Keratinocyte (primary cell): ENCODE data around the gene HOXB2. TPM values are rescaled to one million over a fixed set of nuclear protein-coding genes. Genes with fewer than 3 reads are reported as not detected.
A peak's percentile ranks its signal among the peaks of the same experiment; 100 is the strongest.

ENCODE experiments used
- DNase-seq: peaks from one replicate; pipeline ENCODE4 v3.0.0-alpha.2; 2011; ENCODE audit warnings: low read depth, missing footprints, low spot score
- FAIRE-seq: peaks from 2 replicates; lab custom pipeline; 2011; peaks lifted over from hg19 to GRCh38; lab: Jason Lieb, UNC
- H2AFZ ChIP-seq: 2 replicates; pipeline ENCODE4 v1.6.0; 2012; ENCODE audit warnings: low read length, control low read depth, inconsistent platforms; ENCODE audit not compliant: control insufficient read depth
- H3K27ac ChIP-seq: 2 replicates; pipeline ENCODE4 v1.5.1; 2011; ENCODE audit warnings: low read length; ENCODE audit not compliant: control insufficient read depth, insufficient read depth
- H3K27me3 ChIP-seq: 3 replicates; pipeline ENCODE4 v1.6.0; 2011; ENCODE audit warnings: low read length; ENCODE audit not compliant: control insufficient read depth, insufficient read depth; ENCODE audit errors: extremely low read depth
- H3K36me3 ChIP-seq, 2 experiments: 2 replicates in 1 of 2; 3 replicates in 1 of 2; pipeline ENCODE4 v1.5.1; 2011; ENCODE audit warnings: low read length in 2 of 2, mild to moderate bottlenecking in 1 of 2; ENCODE audit not compliant: control insufficient read depth in 2 of 2, insufficient read depth in 2 of 2; ENCODE audit errors: extremely low read depth in 1 of 2
- H3K4me1 ChIP-seq: 3 replicates; pipeline ENCODE4 v1.5.1; 2011; ENCODE audit warnings: low read length; ENCODE audit not compliant: control insufficient read depth, insufficient read depth; ENCODE audit errors: extremely low read depth
- H3K4me2 ChIP-seq: 3 replicates; pipeline ENCODE4 v1.6.0; 2011; ENCODE audit warnings: low read depth, low read length; ENCODE audit not compliant: control insufficient read depth, insufficient read depth; ENCODE audit errors: extremely low read depth
- H3K4me3 ChIP-seq, 3 experiments: fragments of 200-600 bp in 1 of 3; sonication (generic) in 1 of 3; 2 replicates in 2 of 3; 3 replicates in 1 of 3; pipeline ENCODE4 v1.5.1; 2011 to 2016; ENCODE audit warnings: low read length in 3 of 3, mild to moderate bottlenecking in 3 of 3, control low read depth in 2 of 3, inconsistent platforms in 1 of 3, low read depth in 1 of 3, mixed read lengths in 1 of 3, mixed run types in 1 of 3, moderate library complexity in 1 of 3; ENCODE audit not compliant: control insufficient read depth in 2 of 3, insufficient read depth in 2 of 3; ENCODE audit errors: extremely low read depth in 1 of 3
- H3K79me2 ChIP-seq: 2 replicates; pipeline ENCODE4 v1.6.0; 2012; ENCODE audit warnings: low read length; ENCODE audit not compliant: control insufficient read depth, insufficient read depth
- H3K9ac ChIP-seq: 3 replicates; pipeline ENCODE4 v1.6.0; 2011; ENCODE audit warnings: low read length; ENCODE audit not compliant: control insufficient read depth, insufficient read depth; ENCODE audit errors: extremely low read depth
- H3K9me1 ChIP-seq: 3 replicates; pipeline ENCODE4 v1.6.0; 2011; ENCODE audit warnings: low read length; ENCODE audit not compliant: control insufficient read depth, insufficient read depth; ENCODE audit errors: extremely low read depth
- H3K9me3 ChIP-seq: 2 replicates; pipeline ENCODE4 v1.5.1; 2012; ENCODE audit warnings: low read depth, low read length; ENCODE audit not compliant: control insufficient read depth
- H4K20me1 ChIP-seq: 3 replicates; pipeline ENCODE4 v1.6.0; 2011; ENCODE audit warnings: low read length; ENCODE audit not compliant: control insufficient read depth, insufficient read depth; ENCODE audit errors: extremely low read depth
- CTCF ChIP-seq, 3 experiments: IDR thresholded peaks in 1 of 3; conservative IDR thresholded peaks in 1 of 3; optimal IDR thresholded peaks in 1 of 3; 2 replicates in 2 of 3; 3 replicates in 1 of 3; pipeline versions ENCODE3 to v1.5.1; 2011; ENCODE audit warnings: low read length in 3 of 3, mild to moderate bottlenecking in 3 of 3, moderate library complexity in 2 of 3, control low read depth in 1 of 3, inconsistent platforms in 1 of 3; ENCODE audit not compliant: insufficient read depth in 2 of 3; ENCODE audit errors: extremely low read depth in 1 of 3
- EZH2 ChIP-seq: IDR thresholded peaks from one replicate; pipeline ENCODE4 v1.6.1; 2012; ENCODE audit warnings: inconsistent platforms, mild to moderate bottlenecking, low read length, moderate library complexity
- dilution Hi-C: fragments of 300-500 bp; cut with MboI; formaldehyde crosslinking; loops from one replicate; pipeline ENCODE4 v1.7.0; 2020; ENCODE audit warnings: low sequenced_read_pairs; ENCODE audit not compliant: extremely low pct_ligation_motif_present
- polyA plus RNA-seq, 5 experiments: library from polyadenylated mRNA; depleted of rRNA in 3 of 5; stranded (reverse) in 3 of 5; stranded (forward) in 1 of 5; unstranded in 1 of 5; fragments of >200 nt; gene quantifications; 1 replicate in 1 of 5; 2 replicates in 3 of 5; 3 replicates in 1 of 5; pipeline versions ENCODE4 v1.2.1 to v1.2.3, GENCODE V29; 2011 to 2012; ENCODE audit warnings: missing spikeins in 2 of 5, low read depth in 1 of 5, low replicate concordance in 1 of 5

The HOXB2 gene
- polyA plus RNA-seq, 1 donor (not counting 4 experiments of a cell fraction or from before 2014, with no cell fraction given) = 3.8 TPM

- FAIRE-seq (no peak), DNase-seq (no peak)
- dilution Hi-C loops = no loop called here
- Histone ChIP-seq H3K27ac (no peak overlapping the region), H3K27me3 (peaks cover 31% of the 10 kb centered on the region), H4K20me1 (no peaks in the 10 kb centered on the region), H3K36me3 (peaks cover 0 to 3% of the 10 kb centered on the region in 2 experiments), H3K9ac (no peak overlapping the region), H3K79me2 (no peaks in the 10 kb centered on the region), H3K9me3 (no peaks in the 10 kb centered on the region), H3K9me1 (no peaks in the 10 kb centered on the region), H2AFZ (no peak overlapping the region), H3K4me3 (no peak overlapping the region), H3K4me2 (peak overlapping the region; percentile 16), H3K4me1 (peaks cover 14% of the 10 kb centered on the region)
- TF ChIP-seq EZH2 (no peak), CTCF (optimal IDR thresholded peaks at IDR 0.05 in 1 of 3, IDR thresholded peaks at IDR 0.05 in 1 of 3, conservative IDR thresholded peaks at IDR 0.05 in 1 of 3; ENCODE audit: extremely low read depth in 1 of 3, insufficient read depth in 2 of 3, low read length in 3 of 3) (no peak)
These were observed 13.3 kb upstream of the HOXB2 start for GRCh38 chr17:48558057-48558830.

- peak overlapping the region; percentile 49 for H3K4me2 ChIP-seq
- H3K4me1 ChIP-seq = peaks cover 14% of the 10 kb centered on the region
- H3K27me3 ChIP-seq = peaks cover 19% of the 10 kb centered on the region
- H3K36me3 ChIP-seq = peaks cover 0 to 3% of the 10 kb centered on the region in 2 experiments
- H3K9ac ChIP-seq = no peak overlapping the region
- no peaks in the 10 kb centered on the region for H3K9me3 ChIP-seq
- dilution Hi-C loops = no loop called here
- DNase-seq (no peak), FAIRE-seq (peak; percentile 63)
- H3K79me2 ChIP-seq = no peaks in the 10 kb centered on the region
- H4K20me1 ChIP-seq = no peaks in the 10 kb centered on the region
- no peak overlapping the region for H3K27ac ChIP-seq
- H3K4me3 ChIP-seq = no peak overlapping the region
- no peaks in the 10 kb centered on the region for H3K9me1 ChIP-seq
- H2AFZ ChIP-seq = peak overlapping the region; percentile 24
- no peak for TF ChIP-seq EZH2
- TF ChIP-seq CTCF (optimal IDR thresholded peaks at IDR 0.05 in 1 of 3, IDR thresholded peaks at IDR 0.05 in 1 of 3, conservative IDR thresholded peaks at IDR 0.05 in 1 of 3; ENCODE audit: extremely low read depth in 1 of 3, insufficient read depth in 2 of 3, low read length in 3 of 3) = no peak
These were observed 11.9 kb upstream of the HOXB2 start for GRCh38 chr17:48556576-48557401.
